Measurements from ENCODE around the gene SNRPN.
"Not testable (repeated sequence)": the region's sequence is repeated elsewhere in the genome, so short reads cannot be mapped to it uniquely, and the experiment has no call there.

Gene SNRPN

GRCh38 chr15:24954783-24955530 lies at the start of gene SNRPN, which contains the start of gene SNURF:
TSS of gene SNRPN (plus strand) at chr15:24954987. CDS start at chr15:24974454, 19,467 bp downstream.
TSS of gene SNURF (plus strand) at chr15:24954987. CDS start at chr15:24955049, 62 bp downstream.
- peak; percentile 14 for DNase-seq (ENCODE audit: low read depth, low spot score)

GRCh38 chr15:24916305-24917009 lies 38.3 kb upstream of the SNRPN start:
- no peak for DNase-seq (ENCODE audit: low read depth, low spot score)

DNA sequence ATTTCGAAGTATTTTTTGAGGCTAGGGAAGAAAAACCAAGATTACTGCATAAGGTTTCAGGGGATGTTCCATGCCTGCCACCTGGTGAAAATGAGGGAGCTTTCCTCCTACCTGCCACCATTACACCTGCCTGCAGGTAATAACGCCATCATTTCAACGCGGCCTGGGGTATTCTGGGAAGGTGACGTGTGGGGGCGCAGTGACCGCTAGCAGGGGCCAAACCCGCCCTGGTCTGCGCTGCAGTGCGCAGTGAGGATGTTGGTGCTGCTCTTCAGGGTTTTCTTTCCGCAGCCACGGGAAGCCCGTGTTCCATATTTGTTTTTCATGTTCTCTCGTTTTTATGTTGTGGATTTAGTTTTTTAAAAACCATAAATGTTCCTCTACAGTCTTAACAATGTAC lies 37.4 kb upstream of the SNRPN start:
- DNase-seq (ENCODE audit: low read depth, low spot score) = no peak

GRCh38 chr15:24919446-24919845 lies 35.3 kb upstream of the SNRPN start:
- no peak for DNase-seq (ENCODE audit: low read depth, low spot score)

DNA sequence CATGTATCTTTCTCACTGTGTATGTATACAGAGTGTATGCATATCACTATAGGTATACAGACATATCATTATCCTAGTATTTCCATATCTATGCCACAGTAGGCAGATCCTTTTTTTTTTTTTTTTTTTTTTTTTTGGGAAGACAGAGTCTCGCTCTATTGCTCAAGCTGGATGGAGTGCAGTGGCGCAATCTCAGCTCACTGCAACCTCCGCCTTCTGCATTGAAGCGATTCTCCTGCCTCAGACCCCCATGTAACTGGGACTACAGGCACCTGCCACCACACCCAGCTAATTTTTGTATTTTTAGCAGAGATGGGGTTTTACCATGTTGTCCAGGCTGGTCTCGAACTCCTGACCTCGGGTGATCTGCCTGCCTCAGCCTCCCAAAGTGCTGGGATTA lies 32.0 kb upstream of the SNRPN start:
- DNase-seq (ENCODE audit: low read depth, low spot score) = not testable (repeated sequence)

DNA sequence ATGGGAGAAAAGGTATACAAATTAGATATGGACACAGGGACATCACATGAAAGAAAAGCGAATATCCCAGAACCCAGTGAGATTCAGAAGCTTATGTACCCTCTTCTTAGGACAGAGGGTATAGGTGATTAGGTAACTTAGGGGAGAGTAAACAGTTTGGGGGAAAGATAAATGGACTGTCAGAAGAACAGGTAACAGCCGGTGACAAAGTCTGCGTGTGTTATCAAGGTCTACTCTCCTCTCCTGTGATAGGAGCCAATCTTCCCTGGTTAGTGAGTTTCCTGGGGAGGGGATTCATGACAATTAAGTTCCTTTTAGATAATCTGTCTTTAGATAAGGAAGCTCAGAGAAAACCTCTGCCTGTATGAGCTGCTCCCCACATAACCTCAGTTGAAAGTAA lies 30.6 kb upstream of the SNRPN start:
- no peak for DNase-seq (ENCODE audit: low read depth, low spot score)

DNA sequence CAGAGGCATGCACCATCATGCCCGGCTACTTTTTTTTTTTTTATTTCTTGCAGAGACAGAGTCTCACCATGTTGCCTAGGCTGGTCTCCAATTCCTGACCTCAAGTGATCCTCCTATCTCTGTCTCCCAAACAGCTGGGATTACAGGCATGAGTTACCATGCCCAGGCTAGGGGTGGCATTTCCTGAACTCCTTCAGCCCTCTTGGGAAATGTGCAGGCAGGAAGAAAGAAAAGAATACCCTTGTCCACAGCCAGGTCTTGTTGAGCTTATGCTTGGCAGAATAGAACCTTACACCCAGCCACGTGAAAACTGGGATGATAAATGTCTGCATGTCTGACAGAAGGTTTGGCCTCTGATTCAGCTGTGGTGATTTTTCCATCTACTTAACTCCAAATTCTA lies 30.2 kb upstream of the SNRPN start:
- DNase-seq (ENCODE audit: low read depth, low spot score) = no peak

- DNase-seq (ENCODE audit: low read depth, low spot score) = not testable (repeated sequence)
Measured at GRCh38 chr15:24931874-24932732, 22.7 kb upstream of the SNRPN start.

- no peak for DNase-seq (ENCODE audit: low read depth, low spot score)
Measured at GRCh38 chr15:24933716-24934115, 21.1 kb upstream of the SNRPN start.

- not testable (repeated sequence) for DNase-seq (ENCODE audit: low read depth, low spot score)
Measured at GRCh38 chr15:24938224-24938623, 16.6 kb upstream of the SNRPN start.

- no peak for DNase-seq (ENCODE audit: low read depth, low spot score)
Measured at GRCh38 chr15:24940236-24940635, 14.6 kb upstream of the SNRPN start.

GRCh38 chr15:24943361-24943760 lies 11.4 kb upstream of the SNRPN start:
- no peak for DNase-seq (ENCODE audit: low read depth, low spot score)

- DNase-seq (ENCODE audit: low read depth, low spot score) = no peak
Measured at GRCh38 chr15:24944954-24945353, 9.8 kb upstream of the SNRPN start.

DNA sequence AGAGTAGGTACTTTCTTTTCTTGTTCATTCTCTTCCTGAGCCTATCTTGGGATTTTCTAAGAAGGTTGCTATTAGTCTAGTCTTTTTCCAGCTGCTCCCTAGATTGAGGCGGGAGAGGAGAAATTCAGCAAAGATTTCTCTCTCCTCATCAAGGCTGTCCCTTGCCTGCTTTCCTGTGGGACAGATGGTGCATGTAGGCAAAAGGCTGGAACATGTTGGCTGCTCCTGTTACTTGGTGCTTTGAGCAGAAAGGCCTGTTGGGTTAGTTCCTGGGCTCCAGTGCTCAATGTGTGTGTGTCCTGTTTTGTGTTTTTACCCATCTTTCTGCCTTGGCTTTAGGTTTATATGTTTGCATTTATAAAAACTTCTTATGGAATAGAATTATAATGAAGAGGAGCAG lies 9.1 kb upstream of the SNRPN start:
- DNase-seq (ENCODE audit: low read depth, low spot score) = no peak

DNA sequence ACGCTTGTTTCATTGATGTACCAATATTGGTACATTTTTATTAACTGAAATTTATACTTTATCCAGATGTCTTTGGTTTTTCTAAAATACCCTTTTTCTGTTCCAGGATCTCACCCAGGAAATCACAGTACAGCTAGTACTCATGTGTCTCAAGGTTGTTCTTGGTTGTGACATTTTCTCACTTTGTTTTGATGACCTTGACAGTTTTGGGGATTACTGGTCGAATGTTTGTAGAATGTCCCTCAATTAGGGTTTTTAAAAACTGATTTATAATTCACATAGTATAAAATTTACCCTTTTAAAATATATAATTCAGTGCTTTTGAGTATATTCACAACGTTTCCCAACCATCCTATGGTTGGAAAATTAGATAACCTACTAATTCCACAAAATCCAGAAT lies 6.3 kb upstream of the SNRPN start:
- DNase-seq (ENCODE audit: low read depth, low spot score) = no peak

- no peak for DNase-seq (ENCODE audit: low read depth, low spot score)
Measured at GRCh38 chr15:24955531-24955921, 739 bp downstream of the SNRPN start.

DNA sequence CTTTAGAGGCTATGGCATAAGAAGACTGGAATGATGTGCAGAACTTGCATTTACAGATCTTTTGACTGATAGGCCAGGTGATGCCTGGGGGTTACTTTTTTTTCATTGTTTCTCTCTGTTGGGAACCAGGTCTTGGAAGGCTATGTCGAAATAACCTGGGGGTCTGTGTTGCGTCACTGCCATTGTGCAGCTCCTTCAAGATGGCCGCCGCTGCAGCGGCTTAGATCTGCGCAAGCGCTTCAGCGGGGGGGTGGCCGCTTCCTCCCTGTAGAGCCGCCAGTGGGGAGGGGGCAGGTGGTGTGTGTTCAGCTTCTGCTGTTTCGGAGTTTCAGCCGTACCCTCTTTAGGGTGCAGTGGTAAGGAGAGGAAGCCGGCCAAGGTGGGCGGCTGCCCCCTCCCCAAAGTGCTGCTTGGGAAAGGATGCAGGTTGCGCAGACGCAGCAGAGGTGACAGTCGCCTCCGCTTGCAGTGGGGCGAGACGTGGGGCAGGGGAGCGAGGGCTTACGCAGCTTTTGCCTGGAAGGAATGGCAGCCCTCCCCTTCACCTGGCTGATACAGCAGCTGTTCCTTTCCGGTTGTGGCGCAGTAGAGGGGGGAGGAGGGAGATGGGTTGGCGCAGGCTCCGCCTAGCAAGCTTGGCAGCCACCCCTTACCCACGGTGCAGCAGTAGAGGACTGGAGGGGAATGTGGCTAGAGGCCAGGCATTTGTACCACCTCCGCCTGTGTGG lies 1.5 kb downstream of the SNRPN start:
- DNase-seq (ENCODE audit: low read depth, low spot score) = peak; percentile 49

DNA sequence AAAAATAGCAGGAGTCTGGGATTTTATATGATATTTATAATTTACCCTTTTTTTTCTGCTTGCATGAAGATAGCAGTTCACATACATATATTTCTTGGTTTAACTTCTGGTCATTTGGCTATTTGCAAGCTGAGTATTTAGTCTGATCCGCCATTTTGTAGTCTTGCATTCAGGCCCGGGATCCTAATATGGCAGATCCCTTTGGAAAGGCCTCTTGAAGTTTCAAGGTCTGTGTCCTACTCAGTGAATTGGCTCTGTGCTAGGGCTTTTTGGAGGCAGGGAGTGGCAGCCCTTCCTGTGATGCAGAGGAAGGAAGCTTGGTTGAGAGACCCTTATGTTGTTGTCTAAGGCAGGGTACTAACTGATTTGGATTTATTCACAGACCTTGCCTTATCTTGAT lies 2.9 kb downstream of the SNRPN start:
- DNase-seq (ENCODE audit: low read depth, low spot score) = no peak

GRCh38 chr15:24961967-24962366 lies 7.2 kb downstream of the SNRPN start:
- no peak for DNase-seq (ENCODE audit: low read depth, low spot score)

- DNase-seq (ENCODE audit: low read depth, low spot score) = no peak
Measured at GRCh38 chr15:24962880-24963279, 8.1 kb downstream of the SNRPN start.

- no peak for DNase-seq (ENCODE audit: low read depth, low spot score)
Measured at GRCh38 chr15:24966364-24967103, 11.7 kb downstream of the SNRPN start.

All from activated CD4-positive, CD25-positive, alpha-beta regulatory T cell treated with anti-CD3 and anti-CD28 coated beads, Interleukin-2, amount 50 U/mL, for 16 hours (primary cell).